Activated CD8-positive, alpha-beta memory T cell treated with anti-CD3 and anti-CD28 coated beads, Interleukin-2, amount 10 ng/mL, durations not matched to agents 7 days and 5 days (primary cell): ENCODE results near the gene C16orf74. TPM values are rescaled to one million over a fixed set of nuclear protein-coding genes. Genes with fewer than 3 reads are reported as not detected.

Experiments used
- ATAC-seq: fragments of 150-1000 bp; cut with Tn5 transposase; one replicate; pipeline ENCODE4 v1.10.0; 2021; ENCODE audit warnings: moderate library complexity
- CTCF ChIA-PET: fragments of 350-600 bp; sonication (Branson Sonifier 250); formaldehyde crosslinking; loops from one replicate; lab custom pipeline; 2021; ENCODE audit warnings: antibody characterized with exemption; lab: Charles Lee
- DNase-seq: peaks from one replicate; pipeline ENCODE4 v3.0.0-alpha.2; 2020
- H3K27ac Mint-ChIP-seq: one replicate; pipeline ENCODE4 v1.8.0; 2021; ENCODE audit warnings: mild to moderate bottlenecking, mixed read lengths
- H3K27me3 Mint-ChIP-seq: one replicate; pipeline ENCODE4 v1.8.0; 2021; ENCODE audit warnings: mixed read lengths
- H3K36me3 Mint-ChIP-seq: one replicate; pipeline ENCODE4 v1.8.0; 2021; ENCODE audit warnings: mild to moderate bottlenecking, mixed read lengths
- H3K4me1 Mint-ChIP-seq: one replicate; pipeline ENCODE4 v1.8.0; 2021; ENCODE audit warnings: mixed read lengths
- H3K4me3 Mint-ChIP-seq: one replicate; pipeline ENCODE4 v1.8.0; 2021; ENCODE audit warnings: mild to moderate bottlenecking, moderate library complexity, mixed read lengths
- H3K9me3 Mint-ChIP-seq: one replicate; pipeline ENCODE4 v1.8.0; 2022; ENCODE audit warnings: low read depth, mixed read lengths
- total RNA-seq, 2 experiments: library from RNA; stranded (reverse); gene quantifications; one replicate each; pipeline ENCODE4 v1.2.3, GENCODE V29; 2021

Gene C16orf74
- total RNA-seq, 2 experiments from 2014 or later, result 0.23 to 0.41 TPM

DNA sequence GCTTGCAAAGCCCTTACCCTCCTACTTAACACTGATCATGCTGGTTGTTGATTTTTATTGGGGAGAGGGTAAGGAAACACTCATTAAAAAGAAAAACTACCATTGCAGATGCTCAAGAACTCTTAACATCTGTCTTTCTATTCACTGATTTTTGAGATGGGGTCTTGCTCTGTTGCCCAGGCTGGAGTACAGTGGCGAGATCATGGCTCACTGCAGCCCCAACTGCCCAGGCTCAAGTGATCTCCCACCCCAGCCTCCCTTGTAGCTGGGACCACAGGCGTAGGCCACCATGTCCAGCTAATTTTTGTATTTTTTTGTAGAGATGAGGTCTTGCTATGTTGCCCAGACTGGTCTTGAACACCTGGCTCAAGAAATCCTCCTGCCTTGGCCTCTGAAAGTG is 33.9 kb upstream of the C16orf74 start:
- ATAC-seq, result no peak

DNA sequence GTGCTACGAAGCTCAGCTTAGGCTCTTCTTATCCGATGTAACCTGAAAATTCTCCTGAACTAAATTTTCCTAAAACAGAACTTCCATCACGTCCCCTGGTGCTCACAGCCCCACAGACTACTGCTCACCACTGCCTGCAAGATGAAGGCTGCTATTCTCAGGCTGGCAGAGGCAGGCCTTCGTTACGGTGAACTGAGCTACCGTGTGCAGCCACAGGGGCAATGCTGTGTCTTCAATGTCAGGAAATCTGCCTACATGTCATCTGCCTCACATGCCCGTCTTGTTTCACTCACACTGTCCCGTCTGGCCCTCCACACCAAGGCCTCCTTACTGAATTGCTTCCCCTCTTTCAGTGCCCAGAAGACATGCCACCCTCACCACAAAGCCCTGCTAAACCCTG is 32.5 kb upstream of the C16orf74 start:
- DNase-seq, result no peak
- H3K27ac Mint-ChIP-seq, result no peak overlapping the region
- peaks cover 20% of the 10 kb centered on the region for H3K4me1 Mint-ChIP-seq
- CTCF ChIA-PET, result interaction anchor here (0.6 kb wide), 1 partner anchor 11 kb away, joined by 3 read pairs; no protein-coding TSS in a partner anchor
- H3K4me3 Mint-ChIP-seq, result no peak overlapping the region
- no peaks in the 10 kb centered on the region for H3K9me3 Mint-ChIP-seq
- no peaks in the 10 kb centered on the region for H3K27me3 Mint-ChIP-seq
- peaks cover 38% of the 10 kb centered on the region for H3K36me3 Mint-ChIP-seq
- no peak for ATAC-seq

More for the DNA sequence above, 33.9 kb upstream of the C16orf74 start:
- no peak for DNase-seq
- H3K36me3 Mint-ChIP-seq, result peaks cover 31% of the 10 kb centered on the region
- H3K27me3 Mint-ChIP-seq, result no peaks in the 10 kb centered on the region
- CTCF ChIA-PET, result no interaction called here
- H3K4me3 Mint-ChIP-seq, result no peak overlapping the region
- no peak overlapping the region for H3K27ac Mint-ChIP-seq
- H3K4me1 Mint-ChIP-seq, result peaks cover 9% of the 10 kb centered on the region
- no peaks in the 10 kb centered on the region for H3K9me3 Mint-ChIP-seq

DNA sequence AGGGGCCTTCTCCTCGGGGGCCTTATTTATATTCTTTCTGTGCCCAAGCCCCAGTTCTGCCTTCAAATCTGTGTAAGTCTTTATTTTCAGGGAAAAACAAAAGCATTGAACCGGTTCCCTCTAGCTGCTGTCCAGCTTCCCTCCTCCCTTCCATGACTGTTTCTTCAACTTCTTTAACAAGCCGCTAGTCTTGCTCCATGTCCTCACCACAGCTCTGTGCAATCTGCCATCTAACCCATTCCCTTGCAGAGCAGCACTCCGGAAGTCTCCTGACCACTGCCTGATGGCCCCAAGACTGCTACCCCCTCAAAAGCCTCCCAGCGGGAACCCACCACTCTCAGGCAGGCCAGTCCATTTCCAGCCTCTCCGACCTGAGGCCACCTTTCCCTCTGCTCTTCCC is 31.6 kb upstream of the C16orf74 start:
- H3K36me3 Mint-ChIP-seq, result peaks cover 38% of the 10 kb centered on the region
- CTCF ChIA-PET, result no interaction called here

DNA sequence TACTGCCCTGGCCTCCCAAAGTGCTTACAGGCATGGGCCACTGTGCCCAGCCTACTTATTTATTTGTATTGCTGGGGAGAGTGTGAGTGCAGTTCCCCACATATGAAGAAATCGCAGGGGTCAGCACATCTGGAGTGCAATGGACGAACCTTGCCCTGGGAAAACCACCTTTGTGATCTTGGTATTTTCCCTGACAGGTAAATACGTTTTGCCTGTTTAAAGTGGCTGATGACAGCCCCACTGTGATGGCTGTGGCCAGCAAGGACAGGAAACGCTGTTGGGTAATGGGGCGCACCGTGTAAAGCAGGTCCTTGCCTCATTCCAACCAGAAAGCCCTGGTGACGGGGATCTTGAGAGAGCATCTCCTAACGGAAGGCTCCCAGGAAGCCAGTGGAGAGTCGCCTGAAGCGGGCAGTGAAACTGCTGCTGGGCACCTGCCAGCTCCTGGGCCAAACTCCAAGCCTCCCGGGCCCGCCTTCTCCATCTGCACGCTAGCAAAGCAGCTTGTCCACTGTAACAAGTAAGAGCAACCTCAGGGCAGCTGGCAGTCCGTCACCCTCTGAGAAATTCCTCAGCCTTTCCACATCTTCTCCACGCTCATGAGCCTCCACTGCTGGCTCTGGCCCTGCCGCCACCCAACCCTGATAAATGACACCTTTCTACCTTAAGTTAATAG is 30.9 kb upstream of the C16orf74 start:
- Mint-ChIP-seq H3K9me3 (no peaks in the 10 kb centered on the region), H3K36me3 (peaks cover 39% of the 10 kb centered on the region), H3K27me3 (no peaks in the 10 kb centered on the region), H3K4me3 (no peak overlapping the region), H3K4me1 (peaks cover 23% of the 10 kb centered on the region), H3K27ac (no peak overlapping the region)
- no peak for DNase-seq
- ATAC-seq, result no peak
- CTCF ChIA-PET, result interaction anchor here (0.7 kb wide), 1 partner anchor 173 kb away, joined by 3 read pairs; no protein-coding TSS in a partner anchor

More for the DNA sequence above, 31.6 kb upstream of the C16orf74 start:
- DNase-seq, result no peak
- Mint-ChIP-seq H3K4me1 (peaks cover 23% of the 10 kb centered on the region), H3K4me3 (no peak overlapping the region), H3K27me3 (no peaks in the 10 kb centered on the region), H3K9me3 (no peaks in the 10 kb centered on the region), H3K27ac (no peak overlapping the region)
- no peak for ATAC-seq

DNA sequence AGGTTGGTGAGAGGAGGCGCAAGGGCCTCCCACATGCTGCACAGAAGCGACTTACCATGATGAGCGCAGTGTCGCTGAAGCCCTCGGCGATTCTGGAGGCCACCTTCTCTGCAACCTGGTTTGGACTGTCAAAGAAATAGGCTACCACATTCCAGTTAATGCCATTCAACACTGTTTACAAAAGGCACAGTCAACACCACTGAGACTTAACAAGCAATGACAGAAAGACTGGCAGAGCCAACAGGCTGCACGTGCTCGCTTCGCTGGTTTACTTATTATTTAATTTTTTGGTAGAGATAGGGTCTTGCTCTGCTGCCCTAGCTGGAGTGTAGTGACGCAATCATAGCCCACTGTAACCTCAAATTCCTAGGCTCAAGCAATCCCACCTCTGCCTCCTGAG is 30.3 kb upstream of the C16orf74 start:
- peaks cover 42% of the 10 kb centered on the region for H3K36me3 Mint-ChIP-seq
- DNase-seq (no peak), ATAC-seq (no peak)
- no peaks in the 10 kb centered on the region for H3K9me3 Mint-ChIP-seq
- H3K27me3 Mint-ChIP-seq, result no peaks in the 10 kb centered on the region
- H3K4me1 Mint-ChIP-seq, result peaks cover 23% of the 10 kb centered on the region
- H3K4me3 Mint-ChIP-seq, result no peak overlapping the region
- no peak overlapping the region for H3K27ac Mint-ChIP-seq
- CTCF ChIA-PET, result interaction anchor here (0.7 kb wide), 2 partner anchors 172 to 251 kb away, joined by 3 to 4 read pairs; no protein-coding TSS in a partner anchor

DNA sequence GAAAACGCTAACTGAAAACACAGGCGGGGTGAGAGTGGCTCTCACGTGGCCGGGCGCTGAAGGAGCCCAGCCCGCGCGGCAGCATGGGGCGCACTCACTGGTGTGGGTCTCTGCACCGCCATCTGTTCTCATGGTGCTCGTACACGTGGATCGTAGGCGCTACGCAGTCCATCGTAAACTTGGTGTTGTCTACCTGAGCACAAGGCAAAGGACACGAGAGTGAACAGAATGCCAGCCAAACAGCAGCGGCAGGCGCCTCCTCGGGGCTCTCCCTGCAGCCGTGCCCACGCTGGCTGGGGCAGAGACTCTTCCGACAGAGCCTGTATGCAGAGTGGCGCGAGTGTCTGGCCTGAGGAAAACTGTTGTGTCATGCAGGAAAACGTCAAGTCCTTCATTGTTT is 29.4 kb upstream of the C16orf74 start:
- DNase-seq (no peak), ATAC-seq (no peak)
- no peak overlapping the region for H3K4me3 Mint-ChIP-seq
- peaks cover 23% of the 10 kb centered on the region for H3K4me1 Mint-ChIP-seq
- H3K36me3 Mint-ChIP-seq, result peaks cover 35% of the 10 kb centered on the region
- no peak overlapping the region for H3K27ac Mint-ChIP-seq
- H3K9me3 Mint-ChIP-seq, result no peaks in the 10 kb centered on the region
- CTCF ChIA-PET, result no interaction called here
- H3K27me3 Mint-ChIP-seq, result no peaks in the 10 kb centered on the region

DNA sequence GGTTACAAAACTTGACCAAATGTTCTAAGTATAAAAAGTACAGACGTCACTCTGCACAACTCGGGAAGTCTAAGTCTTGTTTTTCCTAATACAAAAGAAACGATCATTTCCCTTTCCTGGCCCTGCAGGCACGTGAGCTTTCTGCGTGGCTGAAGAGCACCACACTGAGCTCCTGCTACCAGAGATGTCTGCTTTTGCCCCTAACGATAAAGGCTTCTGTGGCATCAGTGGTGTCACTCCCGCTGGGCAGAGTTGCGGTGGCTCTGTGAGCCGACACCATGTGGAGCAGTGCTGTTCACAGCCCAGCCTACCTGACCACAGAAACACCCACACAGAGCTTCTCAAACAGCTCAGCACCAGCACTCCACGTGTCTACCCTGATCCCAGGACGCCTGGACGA is 28.0 kb upstream of the C16orf74 start:
- Mint-ChIP-seq H3K36me3 (peaks cover 37% of the 10 kb centered on the region), H3K4me3 (no peak overlapping the region), H3K27ac (peak overlapping the region; percentile 29), H3K27me3 (no peaks in the 10 kb centered on the region), H3K9me3 (no peaks in the 10 kb centered on the region), H3K4me1 (peaks cover 23% of the 10 kb centered on the region)
- CTCF ChIA-PET, result no interaction called here
- peak; percentile 71 for DNase-seq
- peak; percentile 67 for ATAC-seq

DNA sequence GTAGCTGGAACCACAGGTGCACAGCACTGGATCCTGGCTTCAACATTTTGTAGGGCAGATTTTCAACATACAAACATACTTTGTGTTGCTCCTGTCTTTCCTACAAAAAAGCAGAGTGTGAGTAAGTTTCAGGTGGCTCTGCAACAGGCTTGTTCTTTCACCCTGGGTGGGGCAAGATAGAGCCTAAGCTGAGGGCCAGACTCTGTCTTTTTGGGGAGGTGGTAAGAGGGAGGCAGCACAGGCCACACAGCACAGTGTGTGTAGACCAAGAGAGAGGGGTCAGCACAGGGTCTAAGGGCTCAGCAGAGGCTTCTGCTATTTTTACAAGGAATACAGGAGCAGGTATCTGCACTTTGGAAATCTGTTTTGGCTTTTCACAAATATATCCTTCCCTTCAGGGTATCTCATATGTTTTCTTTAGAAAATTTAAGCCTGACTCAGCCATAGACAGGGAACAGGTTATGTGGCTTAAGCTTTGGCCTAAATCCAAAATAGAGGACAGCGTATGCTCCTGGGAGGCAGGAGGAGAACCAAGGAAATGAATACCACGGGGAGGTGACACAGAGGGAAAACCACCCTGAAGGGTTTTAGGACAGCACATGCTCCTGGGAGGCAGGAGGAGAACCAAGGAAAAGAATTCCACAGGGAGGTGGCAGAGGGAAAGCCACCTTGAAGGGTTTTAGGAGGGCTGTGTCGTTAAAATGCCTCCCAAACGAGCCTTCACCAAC is 26.9 kb upstream of the C16orf74 start:
- ATAC-seq, result no peak
- Mint-ChIP-seq H3K27me3 (no peaks in the 10 kb centered on the region), H3K9me3 (no peaks in the 10 kb centered on the region), H3K36me3 (peaks cover 37% of the 10 kb centered on the region), H3K4me3 (no peak overlapping the region), H3K27ac (no peak overlapping the region), H3K4me1 (peaks cover 23% of the 10 kb centered on the region)
- no peak for DNase-seq
- CTCF ChIA-PET, result interaction anchor here (1.3 kb wide), 1 partner anchor 14 kb away, joined by 3 read pairs; no protein-coding TSS in a partner anchor

DNA sequence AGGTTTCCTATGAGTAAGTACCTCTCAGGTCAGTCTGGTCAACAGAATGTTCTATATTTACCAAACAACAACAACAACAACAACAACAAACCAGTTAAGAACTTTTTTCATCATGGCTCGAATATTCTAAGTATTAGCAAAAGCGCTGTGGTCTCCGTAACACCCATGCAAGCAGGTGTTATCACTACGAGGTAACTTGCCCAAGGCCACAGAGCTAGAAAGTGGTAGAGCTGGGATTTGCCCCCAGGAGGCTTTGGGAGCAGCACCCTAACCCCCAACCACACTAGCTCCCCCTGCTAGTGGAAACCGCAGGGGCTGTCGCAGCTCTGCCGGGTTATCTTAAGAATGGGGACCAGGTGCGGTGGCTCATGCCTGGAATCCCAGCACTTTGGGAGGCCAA is 23.9 kb upstream of the C16orf74 start:
- H3K36me3 Mint-ChIP-seq, result peaks cover 26% of the 10 kb centered on the region
- no peak overlapping the region for H3K27ac Mint-ChIP-seq
- no peaks in the 10 kb centered on the region for H3K9me3 Mint-ChIP-seq

DNA sequence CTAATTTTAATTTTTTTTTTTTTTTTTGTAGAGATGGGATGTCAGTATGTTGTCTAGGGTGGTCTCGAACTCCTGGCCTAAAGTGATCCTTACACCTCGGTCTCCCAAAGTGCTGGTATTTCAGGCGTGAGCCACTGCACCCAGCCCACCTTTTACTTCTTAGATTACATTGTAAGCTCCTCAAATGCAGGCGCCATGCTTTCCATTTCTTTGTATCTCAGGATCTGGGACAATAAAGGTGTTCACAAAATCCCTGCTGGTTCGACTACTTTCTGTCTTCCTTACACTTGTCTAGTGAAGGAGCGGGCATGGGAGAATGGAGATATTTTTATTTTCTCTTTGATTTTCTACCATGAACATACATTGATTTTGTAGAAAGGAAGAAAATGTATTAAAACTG is 23.2 kb upstream of the C16orf74 start:
- Mint-ChIP-seq H3K27ac (no peak overlapping the region), H3K27me3 (no peaks in the 10 kb centered on the region), H3K4me1 (peaks cover 9% of the 10 kb centered on the region), H3K36me3 (peaks cover 21% of the 10 kb centered on the region), H3K4me3 (no peak overlapping the region), H3K9me3 (no peaks in the 10 kb centered on the region)
- CTCF ChIA-PET, result no interaction called here
- no peak for ATAC-seq
- no peak for DNase-seq

More for the DNA sequence above, 23.9 kb upstream of the C16orf74 start:
- no peak for DNase-seq
- no peaks in the 10 kb centered on the region for H3K27me3 Mint-ChIP-seq
- no peak for ATAC-seq
- CTCF ChIA-PET, result interaction anchor here (1.2 kb wide), 1 partner anchor 14 kb away, joined by 3 read pairs; no protein-coding TSS in a partner anchor
- peaks cover 16% of the 10 kb centered on the region for H3K4me1 Mint-ChIP-seq
- H3K4me3 Mint-ChIP-seq, result no peak overlapping the region

DNA sequence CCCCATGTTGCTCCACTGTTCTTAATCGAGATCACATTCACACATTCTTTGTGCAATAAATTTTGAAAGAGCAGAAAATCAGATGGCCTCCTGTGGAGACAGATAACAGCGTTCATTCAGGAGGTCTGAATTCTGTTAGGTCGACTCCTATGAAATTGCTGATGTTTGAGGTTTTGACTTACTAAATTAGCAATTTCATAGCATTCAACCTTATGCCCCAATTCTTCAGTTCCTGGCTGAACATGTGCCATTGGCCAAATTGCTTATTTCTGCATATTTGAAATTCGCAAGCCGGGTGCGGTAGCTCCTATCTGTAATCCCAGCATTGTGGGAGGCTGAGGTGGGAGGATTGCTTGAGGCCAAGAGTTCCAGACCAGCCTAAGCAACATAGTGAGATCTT is 22.1 kb upstream of the C16orf74 start:
- ATAC-seq, result no peak
- Mint-ChIP-seq H3K4me1 (no peaks in the 10 kb centered on the region), H3K4me3 (no peak overlapping the region), H3K27me3 (no peaks in the 10 kb centered on the region), H3K9me3 (no peaks in the 10 kb centered on the region), H3K27ac (no peak overlapping the region), H3K36me3 (peaks cover 12% of the 10 kb centered on the region)
- CTCF ChIA-PET, result interaction anchor here (0.7 to 1.2 kb wide), 2 partner anchors 10 to 13 kb away, joined by 3 to 5 read pairs; no protein-coding TSS in a partner anchor
- DNase-seq, result no peak

DNA sequence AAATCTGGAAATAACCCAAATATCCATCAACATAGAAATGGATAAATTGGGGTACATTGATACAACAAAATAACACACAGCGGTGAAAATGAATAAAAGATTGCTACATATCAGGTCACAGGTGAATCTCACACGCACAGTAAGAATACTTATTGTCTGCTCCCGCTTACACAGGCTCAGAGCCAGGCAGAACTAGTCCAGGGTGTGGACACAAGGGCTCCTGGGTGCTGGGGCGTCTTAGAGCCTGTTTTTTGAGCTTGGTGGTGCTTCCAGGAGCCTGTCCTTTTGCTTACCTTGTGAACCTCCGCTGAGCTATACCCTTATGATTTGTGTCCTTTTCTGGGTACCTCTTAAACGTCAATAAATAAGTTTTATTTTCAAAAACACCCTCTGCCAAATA is 19.8 kb upstream of the C16orf74 start:
- no peak for ATAC-seq

DNA sequence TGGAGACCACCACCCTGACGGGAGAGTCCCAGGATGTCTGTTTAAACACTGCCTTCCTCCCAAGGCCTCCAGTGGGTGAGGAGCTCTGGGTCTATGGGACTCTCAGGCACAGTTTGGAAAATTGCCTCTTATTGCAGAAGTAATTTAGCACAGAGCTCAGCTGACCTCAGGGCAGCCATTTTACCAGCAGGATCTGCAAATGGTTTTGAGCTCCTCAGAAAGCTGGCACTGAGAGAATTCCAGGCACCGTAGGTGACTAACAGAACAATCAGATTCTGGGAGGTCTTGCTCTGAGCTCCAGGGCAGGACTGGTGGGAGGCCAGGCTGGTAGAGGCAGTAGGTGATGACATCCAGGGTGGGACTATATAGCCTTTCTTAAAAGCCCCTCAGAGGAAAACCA is 17.3 kb upstream of the C16orf74 start:
- CTCF ChIA-PET, result no interaction called here
- no peaks in the 10 kb centered on the region for H3K4me1 Mint-ChIP-seq
- H3K27ac Mint-ChIP-seq, result no peak overlapping the region

More for the DNA sequence above, 19.8 kb upstream of the C16orf74 start:
- Mint-ChIP-seq H3K9me3 (no peaks in the 10 kb centered on the region), H3K27ac (no peak overlapping the region), H3K36me3 (peaks cover 5% of the 10 kb centered on the region), H3K27me3 (peaks cover 3% of the 10 kb centered on the region), H3K4me3 (no peak overlapping the region), H3K4me1 (no peaks in the 10 kb centered on the region)
- CTCF ChIA-PET, result no interaction called here
- no peak for DNase-seq

More for the DNA sequence above, 17.3 kb upstream of the C16orf74 start:
- H3K9me3 Mint-ChIP-seq, result no peaks in the 10 kb centered on the region
- H3K27me3 Mint-ChIP-seq, result peaks cover 4% of the 10 kb centered on the region
- DNase-seq (no peak), ATAC-seq (no peak)
- peaks cover 3% of the 10 kb centered on the region for H3K36me3 Mint-ChIP-seq
- no peak overlapping the region for H3K4me3 Mint-ChIP-seq
